Measurements from ENCODE around the gene SNRPE.
"Not testable (repeated sequence)": the region's sequence is repeated elsewhere in the genome, so short reads cannot be mapped to it uniquely, and the experiment has no call there.

The SNRPE gene

GRCh38 chr1:203861379-203862184 is at the start of gene SNRPE:
SNRPE (plus strand) TSS chr1:203861599; CDS start chr1:203861660, 61 bp downstream.
- peak; percentile 92 for DNase-seq

- DNase-seq = no peak
Observed at GRCh38 chr1:203813581-203814341, 47.6 kb upstream of the SNRPE start.

DNA sequence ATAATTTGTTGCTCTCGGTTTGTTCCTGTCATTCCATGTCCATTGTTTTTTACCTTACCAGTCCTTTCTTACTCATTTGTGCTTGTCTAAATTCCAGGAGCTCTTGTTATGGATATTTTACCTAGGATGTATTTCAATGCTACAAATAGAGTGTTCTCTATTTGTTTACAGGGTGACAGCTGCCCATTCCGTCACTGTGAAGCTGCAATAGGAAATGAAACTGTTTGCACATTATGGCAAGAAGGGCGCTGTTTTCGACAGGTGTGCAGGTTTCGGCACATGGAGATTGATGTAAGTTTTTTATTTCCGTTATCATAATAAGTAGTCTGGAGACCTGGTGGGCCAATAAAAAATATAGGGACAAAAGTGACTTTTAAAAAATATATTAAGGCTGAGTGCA is 43.0 kb upstream of the SNRPE start:
- DNase-seq = no peak

GRCh38 chr1:203823306-203823705 is 38.1 kb upstream of the SNRPE start:
- no peak for DNase-seq

- DNase-seq = no peak
Observed at GRCh38 chr1:203826175-203826574, 35.2 kb upstream of the SNRPE start.

GRCh38 chr1:203828002-203828401 is 33.4 kb upstream of the SNRPE start:
- no peak for DNase-seq

GRCh38 chr1:203828503-203828902 is 32.9 kb upstream of the SNRPE start:
- no peak for DNase-seq

- not testable (repeated sequence) for DNase-seq
Observed at GRCh38 chr1:203829247-203829646, 32.2 kb upstream of the SNRPE start.

DNA sequence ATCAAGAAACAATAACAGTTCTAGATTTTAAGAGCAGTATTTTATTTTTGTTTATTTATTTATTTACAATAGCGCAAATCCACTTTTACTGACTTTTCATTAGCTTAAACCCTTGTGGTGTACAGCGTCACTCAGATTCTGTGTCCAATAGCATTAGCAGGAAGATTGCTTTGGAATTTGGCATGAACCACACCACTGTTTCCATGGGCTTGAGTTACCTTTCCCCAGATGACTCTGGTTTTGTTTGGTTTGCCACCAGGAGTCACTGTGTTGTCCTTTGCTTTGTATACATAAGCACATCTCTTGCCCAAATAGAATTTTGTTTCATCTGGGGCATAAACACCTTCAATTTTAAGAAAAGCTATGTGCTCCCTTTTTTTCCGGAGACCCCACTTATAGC is 25.9 kb upstream of the SNRPE start:
- DNase-seq = no peak

DNA sequence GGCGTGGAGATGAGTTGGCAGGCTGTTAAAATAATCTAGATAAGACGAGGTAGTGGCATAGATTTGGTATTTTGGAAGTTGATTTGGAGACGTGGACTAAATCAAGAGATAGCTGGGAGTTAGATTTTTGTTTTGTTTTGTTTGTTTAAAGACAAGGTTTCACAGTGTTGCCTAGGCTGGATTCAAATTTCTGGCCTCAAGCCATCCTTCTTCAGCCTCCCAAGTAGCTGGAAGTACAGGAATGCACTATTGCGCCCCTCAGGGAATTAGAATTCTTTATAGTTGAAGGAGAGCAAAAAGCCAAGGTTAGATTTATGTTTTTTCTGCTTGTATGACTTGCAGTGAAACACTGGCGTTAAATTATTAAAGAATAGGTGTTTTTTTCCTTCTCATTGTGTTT is 22.3 kb upstream of the SNRPE start:
- DNase-seq = peak; percentile 66

DNA sequence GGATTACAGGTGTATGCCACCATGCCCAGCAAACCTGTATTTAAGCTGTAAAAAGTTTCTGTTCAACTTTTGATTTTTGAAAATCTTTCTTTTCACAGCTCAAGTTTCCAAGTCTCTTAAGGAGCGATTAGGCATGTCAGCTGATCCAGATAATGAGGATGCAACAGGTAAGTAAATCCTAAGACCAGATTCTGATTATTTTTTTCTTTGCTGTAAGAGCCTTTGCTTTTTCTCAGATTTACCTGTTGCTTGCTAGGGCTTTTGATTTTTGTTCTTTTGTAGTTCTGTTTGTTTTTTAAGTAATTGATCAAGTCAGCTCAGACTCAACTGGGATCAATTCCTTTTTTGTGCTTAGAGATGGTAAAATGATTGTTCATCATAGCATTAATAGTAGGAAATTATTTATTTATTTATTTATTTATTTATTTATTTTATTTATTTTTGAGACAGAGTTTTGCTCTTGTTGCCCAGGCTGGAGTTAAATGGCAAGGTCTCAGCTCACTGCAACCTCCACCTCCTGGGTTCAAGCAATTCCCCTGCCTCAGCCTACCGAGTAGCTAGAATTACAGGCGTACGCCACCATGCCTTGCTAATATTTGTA is 21.1 kb upstream of the SNRPE start:
- no peak for DNase-seq

- no peak for DNase-seq
Observed at GRCh38 chr1:203842559-203842876, 18.9 kb upstream of the SNRPE start.

- no peak for DNase-seq
Observed at GRCh38 chr1:203843435-203843834, 18.0 kb upstream of the SNRPE start.

DNA sequence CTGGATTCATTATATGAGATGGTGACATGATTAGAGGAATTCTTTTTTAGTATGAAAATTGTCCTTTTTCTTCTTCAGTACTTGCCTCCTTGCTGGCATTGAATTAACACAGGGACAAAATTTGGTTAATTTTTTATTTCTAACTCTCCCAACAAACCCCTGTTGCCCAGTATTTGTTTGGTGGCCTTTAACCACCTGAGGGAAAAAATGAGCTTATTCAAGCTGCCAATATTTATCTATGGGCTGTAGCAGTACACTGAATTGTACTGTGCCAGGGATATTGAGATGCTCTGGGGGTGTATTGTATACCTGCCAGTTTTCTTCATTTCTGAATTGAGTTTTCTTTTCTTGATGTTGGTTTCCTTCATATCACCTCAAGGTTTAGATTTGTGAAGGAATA is 8.3 kb upstream of the SNRPE start:
- DNase-seq = not testable (repeated sequence)

- peak; percentile 41 for DNase-seq
Observed at GRCh38 chr1:203858055-203858454, 3.3 kb upstream of the SNRPE start.

DNA sequence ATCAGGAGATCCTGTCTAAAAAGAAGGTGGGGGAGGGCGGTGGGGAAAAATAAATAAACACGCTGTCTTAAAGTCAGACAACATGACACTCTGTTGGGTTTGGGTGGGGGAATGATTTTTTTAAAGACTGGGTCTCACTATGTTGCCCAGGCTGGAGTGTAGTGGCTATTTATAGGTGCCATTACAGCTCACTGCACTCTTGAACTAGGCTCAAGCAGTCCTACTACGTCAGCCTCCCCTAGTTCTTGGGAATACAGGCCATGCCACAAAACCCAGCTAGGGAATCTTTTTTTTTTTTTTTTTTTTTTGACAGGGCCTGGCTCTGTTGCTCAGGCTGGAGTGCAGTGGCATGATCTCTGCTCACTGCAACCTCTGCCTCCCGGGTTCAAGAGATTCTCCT is 2.4 kb upstream of the SNRPE start:
- DNase-seq = no peak

- DNase-seq = no peak
Observed at GRCh38 chr1:203860396-203861025, 888 bp upstream of the SNRPE start.

GRCh38 chr1:203867802-203868201 is 6.4 kb downstream of the SNRPE start:
- no peak for DNase-seq

DNA sequence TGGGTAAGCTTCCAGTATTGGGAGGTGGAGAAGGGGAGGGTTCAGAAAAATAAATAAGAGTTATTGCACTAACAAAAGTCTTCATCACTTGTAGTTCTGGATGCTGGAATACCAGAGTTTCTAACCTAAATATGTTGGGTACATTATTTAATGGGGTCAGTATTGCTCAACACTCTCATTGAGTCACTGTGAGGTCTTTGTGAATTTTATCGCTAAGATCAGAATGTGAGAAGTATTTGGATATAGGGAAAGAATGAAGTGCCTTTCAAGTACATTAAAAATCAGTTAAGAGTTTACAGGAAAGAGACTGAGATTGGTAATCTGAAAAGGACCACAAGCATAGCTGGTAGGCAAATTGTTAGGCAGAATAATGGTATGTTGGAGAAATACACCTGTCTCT is 8.8 kb downstream of the SNRPE start:
- no peak for DNase-seq

GRCh38 chr1:203871114-203871880 is 9.9 kb downstream of the SNRPE start:
- peak; percentile 67 for DNase-seq

GRCh38 chr1:203873094-203873493 is 11.7 kb downstream of the SNRPE start:
- DNase-seq = no peak

DNA sequence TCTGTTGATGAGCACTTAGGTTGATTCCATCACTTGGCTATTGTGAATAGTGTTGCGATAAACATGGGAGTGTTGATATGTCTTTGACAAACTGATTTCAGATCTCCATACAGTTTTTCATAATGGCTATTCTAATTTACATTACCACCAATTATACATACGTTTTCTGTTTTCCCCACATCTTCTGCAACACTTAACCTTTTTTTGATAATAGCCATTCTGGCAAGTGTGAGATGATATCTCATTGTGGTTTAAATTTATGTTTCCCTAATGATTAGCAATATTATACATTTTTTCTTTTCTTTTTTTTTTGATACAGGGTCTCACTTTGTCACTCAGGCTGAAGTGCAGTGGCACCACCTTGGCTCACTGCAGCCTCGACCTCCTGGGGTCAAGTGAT is 17.0 kb downstream of the SNRPE start:
- DNase-seq = no peak

DNA sequence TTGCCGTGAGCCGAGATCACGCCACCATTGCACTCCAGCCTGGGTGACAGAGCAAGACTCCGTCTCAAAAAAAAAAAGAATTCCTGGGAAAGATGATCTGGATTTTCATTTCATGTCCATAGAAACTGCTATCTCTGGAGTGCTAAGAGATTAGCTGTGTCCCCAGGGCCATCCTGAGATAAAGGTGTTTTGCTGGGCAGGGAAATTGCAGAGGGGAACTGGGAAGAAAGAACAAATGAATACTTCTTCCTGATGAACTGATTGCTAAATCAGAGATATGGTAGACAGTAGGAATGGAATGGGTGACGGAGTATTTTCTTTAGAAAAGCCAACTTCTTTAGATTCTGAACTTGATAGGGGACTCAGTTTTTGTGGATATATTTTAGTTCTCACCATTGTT is 19.2 kb downstream of the SNRPE start:
- no peak for DNase-seq
